ENCODE measurements around the gene CRAMP1. TPM values are rescaled to one million over a fixed set of nuclear protein-coding genes. Genes with fewer than 3 reads are reported as not detected.

CRAMP1 gene
- total RNA-seq, 2 experiments from 2014 or later = 15.1 to 15.7 TPM

DNA sequence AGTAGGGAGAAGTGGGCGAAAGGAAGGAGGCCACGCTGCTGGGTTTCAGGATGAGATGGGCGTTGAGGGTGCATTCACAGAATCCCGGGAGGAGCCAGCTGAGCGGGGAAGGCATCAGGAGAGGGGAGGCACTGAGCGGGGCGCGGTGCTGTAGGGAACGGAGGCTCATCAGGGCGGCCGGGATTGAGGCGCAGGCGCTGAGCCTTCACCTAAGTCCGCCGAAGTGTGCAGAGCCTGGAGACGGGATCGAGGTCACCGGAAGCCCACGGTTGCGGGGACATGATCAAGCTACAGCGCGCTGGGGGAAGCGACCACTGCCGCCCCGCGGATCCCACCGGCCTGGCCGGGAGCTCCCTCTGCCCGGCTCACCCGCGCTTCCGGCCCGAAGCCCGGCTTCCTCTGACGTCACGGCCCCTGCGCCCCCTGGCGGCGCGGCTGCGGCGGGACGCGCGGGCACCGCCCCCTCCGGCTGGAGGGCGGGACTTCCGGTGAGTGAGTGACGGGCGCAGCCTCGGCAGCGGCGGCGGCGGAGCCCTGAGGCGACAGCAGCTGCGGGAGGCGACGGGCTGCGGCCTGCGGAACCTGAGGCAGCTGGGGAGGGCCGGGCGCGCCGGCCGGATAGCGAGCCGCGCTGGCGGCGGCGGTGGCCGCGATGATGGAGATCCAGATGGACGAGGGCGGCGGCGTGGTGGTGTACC is 93.7 kb downstream of the CRAMP1 start, which contains the start of gene MAPK8IP3:
Gene MAPK8IP3 (plus strand): TSS at position 508 of the 698 bp plus-strand sequence. CDS start 145 bp downstream, at position 653.
- no peaks in the 10 kb centered on the region for H3K9me3 Mint-ChIP-seq
- peaks cover 14% of the 10 kb centered on the region for H3K36me3 Mint-ChIP-seq (ENCODE audit: low read depth)
- H3K4me1 Mint-ChIP-seq (ENCODE audit: low read depth) = peaks cover 35% of the 10 kb centered on the region
- H3K27me3 Mint-ChIP-seq = no peaks in the 10 kb centered on the region
- ATAC-seq (peak; percentile 83), DNase-seq (peak; percentile 88)
- TF ChIP-seq, protein P1, sequence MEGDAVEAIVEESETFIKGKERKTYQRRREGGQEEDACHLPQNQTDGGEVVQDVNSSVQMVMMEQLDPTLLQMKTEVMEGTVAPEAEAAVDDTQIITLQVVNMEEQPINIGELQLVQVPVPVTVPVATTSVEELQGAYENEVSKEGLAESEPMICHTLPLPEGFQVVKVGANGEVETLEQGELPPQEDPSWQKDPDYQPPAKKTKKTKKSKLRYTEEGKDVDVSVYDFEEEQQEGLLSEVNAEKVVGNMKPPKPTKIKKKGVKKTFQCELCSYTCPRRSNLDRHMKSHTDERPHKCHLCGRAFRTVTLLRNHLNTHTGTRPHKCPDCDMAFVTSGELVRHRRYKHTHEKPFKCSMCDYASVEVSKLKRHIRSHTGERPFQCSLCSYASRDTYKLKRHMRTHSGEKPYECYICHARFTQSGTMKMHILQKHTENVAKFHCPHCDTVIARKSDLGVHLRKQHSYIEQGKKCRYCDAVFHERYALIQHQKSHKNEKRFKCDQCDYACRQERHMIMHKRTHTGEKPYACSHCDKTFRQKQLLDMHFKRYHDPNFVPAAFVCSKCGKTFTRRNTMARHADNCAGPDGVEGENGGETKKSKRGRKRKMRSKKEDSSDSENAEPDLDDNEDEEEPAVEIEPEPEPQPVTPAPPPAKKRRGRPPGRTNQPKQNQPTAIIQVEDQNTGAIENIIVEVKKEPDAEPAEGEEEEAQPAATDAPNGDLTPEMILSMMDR (IDR thresholded peaks at IDR 0.05) = peak; percentile 89
- peak within 1 kb of the TSS; percentile 98 for H3K27ac Mint-ChIP-seq
- ChIA-PET POLR2A (interaction anchor here (0.6 to 2.7 kb wide), 14 partner anchors 8 to 1215 kb away, joined by 3 to 14 read pairs (median 4); partner anchors contain the start of genes EME2, JPT2, MRPS34 and NME3), CTCF (interaction anchor here (0.6 to 2.2 kb wide), 33 partner anchors 8 to 492 kb away, joined by 3 to 20 read pairs (median 4); partner anchors contain the start of genes EME2, FAHD1, JPT2 and MRPS34)
- intact Hi-C loops (cut with micrococcal nuclease) = no loop called here
- H3K4me3 Mint-ChIP-seq = peak within 1 kb of the TSS; percentile 96

DNA sequence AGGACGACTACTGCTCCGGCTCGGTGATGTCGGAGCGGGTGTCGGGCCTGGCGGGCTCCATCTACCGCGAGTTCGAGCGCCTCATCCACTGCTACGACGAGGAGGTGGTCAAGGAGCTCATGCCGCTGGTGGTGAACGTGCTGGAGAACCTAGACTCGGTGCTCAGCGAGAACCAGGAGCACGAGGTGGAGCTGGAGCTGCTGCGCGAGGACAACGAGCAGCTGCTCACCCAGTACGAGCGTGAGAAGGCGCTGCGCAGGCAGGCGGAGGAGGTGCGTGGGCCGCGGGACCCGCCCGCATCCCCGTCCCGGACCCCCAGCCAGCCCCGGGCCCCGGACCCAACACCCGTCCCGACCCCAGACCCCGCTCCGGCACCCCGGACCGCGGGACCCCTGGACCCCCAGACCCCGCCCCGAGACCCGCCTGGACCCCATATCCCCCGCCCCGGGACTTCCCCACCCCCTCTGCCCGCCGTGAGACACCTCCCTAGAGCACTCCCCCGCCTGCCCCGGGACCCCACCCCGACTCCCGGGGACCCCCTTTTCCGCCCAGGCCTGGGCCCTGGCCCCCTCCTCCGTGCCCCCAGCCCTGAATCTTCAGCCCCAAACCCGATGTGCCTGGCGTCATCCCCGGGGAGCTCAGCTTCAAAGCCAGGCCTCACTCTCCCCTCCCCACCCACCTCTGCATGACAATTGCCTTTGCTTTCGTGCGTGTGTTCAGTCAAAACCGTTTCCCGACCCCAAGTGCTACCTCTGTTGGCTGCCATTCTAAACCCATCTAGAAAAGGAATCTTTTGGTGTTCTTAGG is 94.4 kb downstream of the CRAMP1 start:
- ChIA-PET CTCF (interaction anchor here (0.7 to 2.2 kb wide), 29 partner anchors 9 to 347 kb away, joined by 3 to 20 read pairs (median 6); partner anchors contain the start of genes EME2, FAHD1, JPT2 and MRPS34), POLR2A (interaction anchor here (0.6 to 2.7 kb wide), 12 partner anchors 9 to 662 kb away, joined by 3 to 14 read pairs (median 5); partner anchors contain the start of genes EME2, JPT2, MRPS34 and NME3)
- peak overlapping the region; percentile 96 for H3K4me3 Mint-ChIP-seq
- intact Hi-C loops (cut with micrococcal nuclease) = no loop called here
- DNase-seq (peak; percentile 72), ATAC-seq (peak; percentile 32)
- H3K9me3 Mint-ChIP-seq = no peaks in the 10 kb centered on the region
- peaks cover 35% of the 10 kb centered on the region for H3K4me1 Mint-ChIP-seq (ENCODE audit: low read depth)
- H3K27ac Mint-ChIP-seq = peak overlapping the region; percentile 89
- TF ChIP-seq, protein P1 (IDR thresholded peaks at IDR 0.05) = no peak
- no peaks in the 10 kb centered on the region for H3K27me3 Mint-ChIP-seq
- H3K36me3 Mint-ChIP-seq (ENCODE audit: low read depth) = peaks cover 10% of the 10 kb centered on the region

DNA sequence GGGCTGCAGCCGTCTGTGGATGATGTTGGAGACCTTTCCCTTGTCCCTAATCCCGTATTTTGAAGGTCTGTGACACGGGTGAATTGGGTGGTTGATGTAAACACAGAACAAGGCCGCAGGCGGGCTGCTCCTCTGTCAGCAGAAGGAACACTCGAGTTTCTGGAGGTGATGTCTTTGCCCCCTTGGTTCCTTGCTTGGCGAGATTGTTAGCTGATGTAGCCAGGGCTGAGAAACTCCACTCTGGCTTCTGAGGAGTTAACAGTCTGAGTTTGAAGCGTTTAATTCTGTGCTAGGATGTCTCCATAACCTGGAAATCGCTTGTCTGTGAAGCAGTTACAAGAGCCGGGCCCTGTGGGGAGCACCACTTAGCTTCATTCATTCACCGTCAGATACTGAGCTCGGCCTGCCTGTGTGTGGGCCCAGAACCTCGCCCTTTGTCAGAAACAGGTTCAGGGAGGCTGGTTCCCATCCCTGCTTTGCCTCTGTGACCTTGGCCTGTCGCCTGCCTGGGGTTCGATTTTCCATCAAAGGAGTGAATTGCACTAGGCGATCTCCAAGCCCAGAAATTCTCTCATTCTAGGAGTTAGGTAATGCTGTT is 95.1 kb downstream of the CRAMP1 start:
- intact Hi-C loops (cut with micrococcal nuclease) = no loop called here
- Mint-ChIP-seq H3K36me3 (ENCODE audit: low read depth) (peaks cover 6% of the 10 kb centered on the region), H3K4me3 (peak overlapping the region; percentile 96), H3K27ac (peak overlapping the region; percentile 83), H3K4me1 (ENCODE audit: low read depth) (peaks cover 36% of the 10 kb centered on the region), H3K27me3 (no peaks in the 10 kb centered on the region), H3K9me3 (no peaks in the 10 kb centered on the region)
- ChIA-PET POLR2A (interaction anchor here (0.6 to 2.7 kb wide), 8 partner anchors 10 to 662 kb away, joined by 3 to 12 read pairs (median 5); partner anchors contain the start of genes EME2, MRPS34 and NME3), CTCF (interaction anchor here (0.9 to 1.0 kb wide), 3 partner anchors 29 to 65 kb away, joined by 4 to 6 read pairs (median 4); partner anchors contain the start of genes EME2 and JPT2)
- TF ChIP-seq, protein P1 (IDR thresholded peaks at IDR 0.05) = no peak
- DNase-seq (peak; percentile 42), ATAC-seq (no peak)

DNA sequence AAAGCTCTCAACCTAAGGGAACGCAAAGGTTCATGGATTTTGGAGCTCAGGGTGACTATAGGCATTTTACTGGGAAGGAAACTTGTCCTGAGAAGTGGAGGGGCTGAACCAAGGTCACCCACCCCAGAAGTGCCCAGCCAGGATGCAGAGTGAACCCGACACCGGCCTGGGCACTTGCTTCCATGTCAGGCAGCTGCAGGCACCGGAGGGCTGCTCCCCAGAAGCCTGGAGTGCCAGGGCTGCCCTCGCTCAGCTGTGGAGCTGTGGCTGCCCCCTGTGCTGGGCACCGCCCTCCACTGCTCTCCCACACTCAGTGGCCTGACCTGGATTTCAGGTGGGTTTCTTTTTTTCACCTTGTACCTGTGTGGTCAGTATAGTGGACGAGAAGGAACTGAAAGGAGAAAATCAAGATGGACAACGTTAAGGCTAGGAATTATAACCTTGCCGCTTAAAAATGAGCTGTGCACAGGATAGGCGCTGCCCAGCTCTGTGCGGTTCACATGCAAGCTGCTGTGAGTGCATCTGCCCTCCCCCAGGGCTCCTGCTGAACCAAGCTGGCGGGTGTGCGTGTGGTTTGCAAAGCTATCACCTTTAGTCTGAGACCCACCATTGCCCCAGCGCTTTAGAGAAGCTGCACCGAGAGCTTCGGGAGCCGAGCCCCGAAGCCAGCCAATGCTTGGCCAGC is 96.1 kb downstream of the CRAMP1 start:
- intact Hi-C loops (cut with micrococcal nuclease) = no loop called here
- peak overlapping the region; percentile 96 for H3K4me3 Mint-ChIP-seq
- ChIA-PET POLR2A (interaction anchor here (1.4 to 1.8 kb wide), 3 partner anchors 11 to 42 kb away, joined by 3 to 5 read pairs (median 4); partner anchors contain the start of gene JPT2), CTCF (interaction anchor here (1.0 to 1.1 kb wide), 3 partner anchors 42 to 74 kb away, joined by 3 to 4 read pairs (median 4); partner anchors contain the start of genes EME2, NUBP2 and SPSB3)
- peaks cover 3% of the 10 kb centered on the region for H3K36me3 Mint-ChIP-seq (ENCODE audit: low read depth)
- ATAC-seq (no peak), DNase-seq (peak; percentile 30)
- H3K27ac Mint-ChIP-seq = peak overlapping the region; percentile 83
- peaks cover 43% of the 10 kb centered on the region for H3K4me1 Mint-ChIP-seq (ENCODE audit: low read depth)
- TF ChIP-seq, protein P1 (IDR thresholded peaks at IDR 0.05) = no peak
- no peaks in the 10 kb centered on the region for H3K9me3 Mint-ChIP-seq
- H3K27me3 Mint-ChIP-seq = no peaks in the 10 kb centered on the region
